ENCODE results near the gene FBXL12. TPM values are rescaled to one million over a fixed set of nuclear protein-coding genes. Genes with fewer than 3 reads are reported as not detected.

The FBXL12 gene
- total and polyA plus RNA-seq, 4 donors = 10.0 to 11.7 (median 10.3) TPM

- no peak overlapping the region for H3K4me3 ChIP-seq (ENCODE audit: low read depth in 1 of 3, low read length in 3 of 3)
- H3K27ac ChIP-seq (ENCODE audit: low read depth in 1 of 2, low read length in 2 of 2) = no peak overlapping the region
- peaks cover 0 to 7% (median 3%) of the 10 kb centered on the region in 4 donors for H3K4me1 ChIP-seq (ENCODE audit: control insufficient read depth in 4 of 4, insufficient read depth in 4 of 4, low read length in 3 of 4)
- no peak for TF ChIP-seq ATF3 (IDR thresholded peaks at IDR 0.05)
- no peak for TF ChIP-seq RXRA (IDR thresholded peaks at IDR 0.05)
- TF ChIP-seq ZBTB33 (IDR thresholded peaks at IDR 0.05) = no peak
- no peak for TF ChIP-seq YY1 (IDR thresholded peaks at IDR 0.05)
- TF ChIP-seq CTCF (IDR thresholded peaks at IDR 0.05; ENCODE audit: low read depth, low read length, missing input control) = no peak
- no peak for TF ChIP-seq RAD21 (IDR thresholded peaks at IDR 0.05)
- TF ChIP-seq JUND (IDR thresholded peaks at IDR 0.05) = no peak
- TF ChIP-seq FOXA2 (IDR thresholded peaks at IDR 0.05) = no peak
- no peak for TF ChIP-seq NR2F2 (IDR thresholded peaks at IDR 0.05)
- no peak for TF ChIP-seq HNF4A (conservative IDR thresholded peaks at IDR 0.05)
- H3K9ac ChIP-seq (ENCODE audit: low read depth in 1 of 2, low read length in 2 of 2) = no peak overlapping the region
- 88% methylated on average over 19 of the region's 19 CpGs for WGBS
- H3K27me3 ChIP-seq (ENCODE audit: control insufficient read depth in 4 of 4, insufficient read depth in 4 of 4, low read length in 3 of 4) = no peaks in the 10 kb centered on the region
- H3K9me3 ChIP-seq (ENCODE audit: control insufficient read depth in 4 of 4, low read length in 3 of 4) = no peaks in the 10 kb centered on the region
- H3K36me3 ChIP-seq (ENCODE audit: control insufficient read depth in 4 of 4, insufficient read depth in 3 of 4, low read depth in 1 of 4, low read length in 3 of 4) = peaks cover 0 to 10% (median 4%) of the 10 kb centered on the region in 4 donors
- DNase-seq (ENCODE audit: low spot score) = no peak
These were observed 31.5 kb upstream of the FBXL12 start for GRCh38 chr19:9850235-9850959.

GRCh38 chr19:9849791-9850190 is 30.9 kb upstream of the FBXL12 start:
- Histone ChIP-seq H3K9me3 (ENCODE audit: control insufficient read depth in 4 of 4, low read length in 3 of 4) (no peaks in the 10 kb centered on the region), H3K4me3 (ENCODE audit: low read depth in 1 of 3, low read length in 3 of 3) (no peak overlapping the region), H3K36me3 (ENCODE audit: control insufficient read depth in 4 of 4, insufficient read depth in 3 of 4, low read depth in 1 of 4, low read length in 3 of 4) (peaks cover 0 to 10% (median 4%) of the 10 kb centered on the region in 4 donors), H3K27ac (ENCODE audit: low read depth in 1 of 2, low read length in 2 of 2) (no peak overlapping the region), H3K27me3 (ENCODE audit: control insufficient read depth in 4 of 4, insufficient read depth in 4 of 4, low read length in 3 of 4) (no peaks in the 10 kb centered on the region), H3K9ac (ENCODE audit: low read depth in 1 of 2, low read length in 2 of 2) (no peak overlapping the region), H3K4me1 (ENCODE audit: control insufficient read depth in 4 of 4, insufficient read depth in 4 of 4, low read length in 3 of 4) (peaks cover 0 to 7% (median 3%) of the 10 kb centered on the region in 4 donors)
- no peak for DNase-seq (ENCODE audit: low spot score)
- no peak for TF ChIP-seq FOXA2 (IDR thresholded peaks at IDR 0.05)
- no peak for TF ChIP-seq GABPA (IDR thresholded peaks at IDR 0.05 in 1 of 2, conservative IDR thresholded peaks at IDR 0.05 in 1 of 2)
- no peak for TF ChIP-seq SP1 (IDR thresholded peaks at IDR 0.05)
- no peak for TF ChIP-seq JUND (IDR thresholded peaks at IDR 0.05)
- no peak for TF ChIP-seq CTCF (IDR thresholded peaks at IDR 0.05; ENCODE audit: low read depth, low read length, missing input control)
- no peak for TF ChIP-seq FOXA1 (IDR thresholded peaks at IDR 0.05)
- TF ChIP-seq RXRA (IDR thresholded peaks at IDR 0.05) = no peak
- no peak for TF ChIP-seq REST (IDR thresholded peaks at IDR 0.05)
- 89% methylated on average over 7 of the region's 7 CpGs for whole genome bisulfite sequencing

Data from liver (tissue), 9 donors.